Stimulated activated effector memory CD8-positive, alpha-beta T cell treated with anti-CD3 and anti-CD28 coated beads, Interleukin-12 subunit alpha, Interleukin-12 subunit beta, amount 100 ng/mL, for 72 hours (primary cell): ENCODE data around the gene CCDC197.

ENCODE experiments used
- ATAC-seq: fragments of 150-1000 bp; cut with Tn5 transposase; 2 replicates; pipeline ENCODE4 v1.10.0; 2021
- DNase-seq, 2 donors: peaks; one replicate each; pipeline ENCODE4 v3.0.0; 2021 to 2022; ENCODE audit warnings: low spot score in 2 of 2
- H3K27ac Mint-ChIP-seq: one replicate; pipeline ENCODE4 v1.8.0; 2022; ENCODE audit warnings: mild to moderate bottlenecking, mixed read lengths
- H3K36me3 Mint-ChIP-seq: one replicate; pipeline ENCODE4 v1.8.0; 2022; ENCODE audit warnings: mild to moderate bottlenecking, mixed read lengths
- H3K4me1 Mint-ChIP-seq: one replicate; pipeline ENCODE4 v1.8.0; 2022; ENCODE audit warnings: mixed read lengths
- H3K4me3 Mint-ChIP-seq: one replicate; pipeline ENCODE4 v1.8.0; 2022; ENCODE audit warnings: mild to moderate bottlenecking, mixed read lengths
- H3K9me3 Mint-ChIP-seq: one replicate; pipeline ENCODE4 v1.8.0; 2022; ENCODE audit warnings: mixed read lengths

The CCDC197 gene

DNA sequence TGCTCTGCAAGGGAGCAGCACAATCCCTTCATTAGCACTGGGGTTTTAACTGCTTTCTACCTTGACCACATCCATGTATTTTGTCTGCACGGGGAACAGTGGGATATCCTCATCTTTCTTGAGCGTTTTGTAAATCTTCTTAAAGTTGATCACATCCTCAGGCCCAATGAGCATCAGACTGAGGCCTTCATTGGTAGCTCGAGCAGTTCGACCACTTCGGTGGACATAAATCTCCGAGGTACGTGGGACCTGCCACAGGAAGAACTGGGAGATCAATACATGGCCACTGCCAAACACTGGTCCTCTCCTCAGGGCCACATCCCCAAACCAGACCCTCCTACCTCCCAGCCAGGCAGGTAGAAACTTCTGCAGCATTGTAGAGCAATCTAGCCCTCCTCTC, 57.8 kb downstream of the CCDC197 start:
- H3K27ac Mint-ChIP-seq = peak overlapping the region; percentile 90
- no peaks in the 10 kb centered on the region for H3K9me3 Mint-ChIP-seq
- ATAC-seq (no peak), DNase-seq (no peak)
- peaks cover 100% of the 10 kb centered on the region for H3K36me3 Mint-ChIP-seq
- no peak overlapping the region for H3K4me3 Mint-ChIP-seq
- H3K4me1 Mint-ChIP-seq = peaks cover 64% of the 10 kb centered on the region

DNA sequence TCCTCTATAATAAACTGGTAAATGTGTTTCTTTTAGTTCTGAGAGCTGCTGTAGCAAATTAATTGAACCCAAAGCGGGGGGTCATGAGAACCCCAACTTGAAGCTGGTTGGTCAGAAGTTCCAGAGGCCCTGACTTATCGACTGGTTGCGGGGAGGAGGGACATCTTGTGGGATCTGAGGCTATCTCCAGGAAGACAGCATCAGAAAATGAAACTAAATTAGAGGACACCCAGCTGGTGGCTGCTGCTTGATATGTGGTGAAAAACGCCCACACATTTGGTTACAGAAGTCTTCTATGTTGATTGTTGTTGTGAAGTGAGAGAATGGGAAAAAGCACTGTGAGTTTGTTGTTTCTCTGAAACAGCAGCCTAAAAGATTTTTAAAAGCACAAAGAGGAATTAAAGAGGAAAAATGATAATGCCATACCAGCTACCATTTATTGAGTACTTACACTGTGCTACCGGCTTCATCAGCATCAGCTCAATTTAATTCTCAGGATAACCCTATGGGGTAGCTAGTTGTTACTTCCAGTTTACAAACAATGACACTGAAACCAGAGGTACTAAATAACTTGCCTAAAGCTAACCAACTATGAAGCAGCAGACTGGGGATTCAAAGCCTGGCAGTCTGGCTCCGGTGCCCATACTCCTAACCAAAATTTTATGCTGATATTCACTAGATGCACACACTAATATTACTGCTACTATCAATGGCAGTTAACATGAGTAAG, 59.6 kb downstream of the CCDC197 start:
- H3K4me3 Mint-ChIP-seq = peak overlapping the region; percentile 24
- peak overlapping the region; percentile 90 for H3K27ac Mint-ChIP-seq
- no peaks in the 10 kb centered on the region for H3K9me3 Mint-ChIP-seq
- ATAC-seq (peak; percentile 92), DNase-seq (no peak)
- H3K36me3 Mint-ChIP-seq = peaks cover 100% of the 10 kb centered on the region
- peaks cover 81% of the 10 kb centered on the region for H3K4me1 Mint-ChIP-seq

DNA sequence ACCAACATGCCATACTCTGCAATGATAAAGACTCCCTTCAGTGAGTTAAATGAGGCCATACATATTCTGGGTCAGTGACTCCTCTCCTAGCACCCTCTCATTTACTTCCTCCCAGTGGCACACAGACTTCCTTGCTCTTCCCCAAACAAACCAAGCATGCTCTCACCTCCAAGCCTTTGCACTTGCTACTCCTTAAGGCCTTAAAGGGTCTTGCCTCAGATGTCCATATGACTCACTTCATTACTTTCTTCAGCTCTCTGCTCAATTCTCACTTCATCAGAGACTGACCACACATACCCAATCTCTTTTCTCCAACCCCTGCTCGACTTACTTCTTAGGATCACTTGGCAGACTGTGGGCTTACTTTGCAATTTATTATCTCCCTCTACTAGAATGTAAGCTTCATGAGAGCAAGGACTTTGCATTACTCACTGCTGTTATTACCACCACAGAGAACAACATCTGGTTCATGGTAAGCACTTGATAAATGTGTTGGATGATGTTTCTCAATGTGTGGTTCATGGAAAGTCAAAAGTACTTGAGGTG, 61.1 kb downstream of the CCDC197 start:
- ATAC-seq (peak; percentile 17), DNase-seq (no peak)
- Mint-ChIP-seq H3K36me3 (peaks cover 100% of the 10 kb centered on the region), H3K9me3 (no peaks in the 10 kb centered on the region), H3K4me3 (no peak overlapping the region), H3K27ac (peak overlapping the region; percentile 5), H3K4me1 (peaks cover 83% of the 10 kb centered on the region)
